Activated naive CD4-positive, alpha-beta T cell (primary cell): ENCODE measurements around the gene LPAR1.

Experiments
- DNase-seq, 4 experiments: peaks; one replicate each; lab custom pipeline; 2025; lab: John Stamatoyannopoulos, UW

LPAR1 gene

GRCh38 chr9:110951805-110952539 is 86.3 kb downstream of the LPAR1 start:
- DNase-seq, result no peak

GRCh38 chr9:110950041-110950645 is 88.1 kb downstream of the LPAR1 start:
- DNase-seq, result no peak

- no peak for DNase-seq
These were observed 89.2 kb downstream of the LPAR1 start for GRCh38 chr9:110949081-110949480.

GRCh38 chr9:110947491-110948044 is 90.7 kb downstream of the LPAR1 start:
- DNase-seq, result no peak

- no peak for DNase-seq
These were observed 95.7 kb downstream of the LPAR1 start for GRCh38 chr9:110942522-110942921.

GRCh38 chr9:110940951-110941557 is 97.2 kb downstream of the LPAR1 start:
- DNase-seq, result no peak

GRCh38 chr9:110939573-110939972 is 98.7 kb downstream of the LPAR1 start:
- DNase-seq, result no peak

- no peak for DNase-seq
These were observed 99.2 kb downstream of the LPAR1 start for GRCh38 chr9:110939047-110939446.

GRCh38 chr9:110938242-110938641 is 100.0 kb downstream of the LPAR1 start:
- no peak for DNase-seq

GRCh38 chr9:110936719-110937452 is 101.4 kb downstream of the LPAR1 start:
- DNase-seq, result no peak

GRCh38 chr9:110936237-110936636 is 102.0 kb downstream of the LPAR1 start:
- no peak for DNase-seq

- no peak for DNase-seq
These were observed 102.4 kb downstream of the LPAR1 start for GRCh38 chr9:110935829-110936228.

- no peak for DNase-seq
These were observed 104.8 kb downstream of the LPAR1 start for GRCh38 chr9:110933350-110934001.

- no peak for DNase-seq
These were observed 105.4 kb downstream of the LPAR1 start for GRCh38 chr9:110932863-110933262.

- no peak for DNase-seq
These were observed 109.7 kb downstream of the LPAR1 start for GRCh38 chr9:110928599-110928998.

- DNase-seq, result no peak
These were observed 111.3 kb downstream of the LPAR1 start for GRCh38 chr9:110926828-110927487.

- no peak for DNase-seq
These were observed 114.7 kb downstream of the LPAR1 start for GRCh38 chr9:110923601-110924000.

GRCh38 chr9:110922145-110922544 is 116.1 kb downstream of the LPAR1 start:
- no peak for DNase-seq

GRCh38 chr9:110921705-110922104 is 116.6 kb downstream of the LPAR1 start:
- no peak for DNase-seq

- no peak for DNase-seq
These were observed 118.7 kb downstream of the LPAR1 start for GRCh38 chr9:110919609-110920008.

- no peak for DNase-seq
These were observed 119.2 kb downstream of the LPAR1 start for GRCh38 chr9:110919050-110919435.
